HG02610 (cell line): Measurements from ENCODE around the gene PRR12.
"Not testable (repeated sequence)": the region's sequence is repeated elsewhere in the genome, so short reads cannot be mapped to it uniquely, and the experiment has no call there.

ENCODE experiments used
- ATAC-seq: cut with Tn5 transposase; IDR thresholded peaks from one replicate; pipeline ENCODE4 v1.9.1; 2021; ENCODE audit warnings: mild to moderate bottlenecking, moderate library complexity; ENCODE audit not compliant: unreplicated experiment

Gene PRR12

DNA sequence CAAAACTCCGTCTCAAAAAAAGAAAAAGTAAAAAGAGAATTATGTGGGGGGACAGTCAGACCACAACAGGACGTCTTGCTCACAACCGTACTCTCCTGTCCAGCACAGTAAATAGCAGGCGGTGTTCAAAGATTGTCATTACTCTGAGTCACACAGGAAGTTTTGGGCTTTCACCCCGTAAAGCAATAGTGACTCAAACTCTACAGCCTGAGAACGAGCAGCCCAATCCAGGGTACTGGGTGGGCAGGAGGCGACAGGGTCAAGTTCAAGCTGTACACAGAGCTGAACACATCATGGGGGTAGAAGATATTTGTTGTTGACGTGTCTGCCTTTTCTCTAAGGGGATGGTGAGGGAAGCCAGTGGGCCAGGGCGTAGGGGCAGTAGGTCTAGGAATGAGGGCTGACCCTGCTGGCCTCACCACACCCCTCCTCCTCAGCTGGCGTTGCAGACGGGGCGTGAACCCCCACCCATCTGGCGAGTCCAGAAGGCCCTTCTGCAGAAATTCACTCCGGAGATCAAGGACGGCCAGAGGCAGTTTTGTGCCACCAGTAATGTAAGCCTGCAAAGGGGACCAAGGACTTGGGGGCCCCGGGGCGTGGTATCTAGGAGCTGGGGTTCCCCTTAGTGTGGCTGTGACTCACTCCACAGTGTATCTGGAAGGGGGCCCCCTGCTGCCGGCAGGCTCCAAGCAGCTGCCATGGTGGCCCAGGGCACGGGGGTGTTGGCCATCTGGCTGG, 23.3 kb downstream of the PRR12 start:
- no peak for ATAC-seq

DNA sequence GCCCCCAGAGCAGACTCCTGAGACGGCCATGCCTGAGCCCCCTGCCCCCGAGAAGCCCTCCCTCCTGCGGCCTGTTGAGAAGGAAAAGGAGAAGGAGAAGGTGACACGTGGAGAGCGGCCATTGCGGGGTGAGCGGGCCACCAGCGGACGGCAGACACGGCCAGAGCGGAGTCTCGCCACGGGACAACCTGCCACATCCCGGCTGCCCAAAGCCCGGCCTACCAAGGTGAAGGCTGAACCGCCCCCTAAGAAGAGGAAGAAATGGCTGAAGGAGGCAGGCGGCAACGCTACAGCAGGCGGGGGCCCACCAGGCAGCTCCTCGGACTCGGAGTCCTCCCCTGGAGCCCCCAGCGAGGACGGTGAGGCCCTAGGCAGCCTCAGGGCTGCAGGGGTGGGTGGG, 24.9 kb downstream of the PRR12 start:
- ATAC-seq: no peak

DNA sequence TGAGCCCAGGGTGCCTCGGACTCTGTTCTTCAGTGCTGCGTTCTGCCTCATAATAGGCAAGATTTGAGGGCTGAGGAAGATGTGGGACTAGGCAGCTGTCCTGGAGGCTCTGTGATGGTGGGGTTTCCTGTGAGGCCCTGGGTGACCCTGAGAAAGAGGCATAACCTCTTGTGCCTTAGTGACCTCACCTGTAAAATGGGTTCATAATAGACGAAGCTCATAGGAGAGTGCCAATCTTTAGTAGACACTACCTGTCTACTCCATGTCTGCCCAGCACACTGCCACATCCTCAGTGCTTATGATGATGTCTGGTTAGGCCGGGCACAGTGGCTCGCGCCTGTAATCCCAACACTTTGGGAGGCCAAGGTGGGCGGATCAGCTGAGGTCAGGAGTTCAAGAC, 25.6 kb downstream of the PRR12 start:
- no peak for ATAC-seq

DNA sequence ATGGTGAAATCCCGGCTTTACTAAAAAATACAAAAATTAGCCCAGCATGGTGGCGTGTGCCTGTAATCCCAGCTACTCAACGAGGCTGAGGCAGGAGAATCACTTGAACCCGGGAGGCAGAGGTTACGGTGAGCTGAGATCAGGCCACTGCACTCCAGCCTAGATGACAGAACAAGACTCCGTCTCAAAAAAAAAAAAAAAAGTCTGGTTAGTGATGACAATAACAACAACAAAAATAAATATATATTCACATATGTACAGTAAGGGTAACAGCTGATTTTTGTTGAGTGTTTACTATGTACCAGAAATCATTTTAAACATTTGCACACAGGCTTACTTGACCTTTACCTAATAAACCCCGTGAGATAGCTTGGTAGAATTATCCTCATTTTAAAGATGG, 26.0 kb downstream of the PRR12 start:
- ATAC-seq: no peak

DNA sequence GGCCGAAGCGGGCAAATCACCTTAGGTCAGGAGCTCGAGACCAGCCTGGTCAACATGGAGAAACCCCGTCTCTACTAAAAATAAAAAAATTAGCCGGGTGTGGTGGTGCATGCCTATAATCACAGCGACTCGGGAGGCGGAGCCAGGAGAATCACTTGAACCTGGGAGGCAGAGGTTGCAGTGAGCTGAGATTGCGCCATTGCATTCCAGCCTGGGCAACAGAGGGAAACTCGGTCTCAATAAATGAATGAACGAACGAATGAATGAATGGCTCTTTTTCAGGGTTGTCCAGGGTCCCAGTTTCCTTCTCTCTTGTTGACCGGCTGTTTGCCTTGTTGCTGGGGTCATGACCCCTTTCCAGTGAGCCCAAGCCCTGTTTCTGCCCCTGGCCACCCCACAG, 26.9 kb downstream of the PRR12 start:
- ATAC-seq: not testable (repeated sequence)

DNA sequence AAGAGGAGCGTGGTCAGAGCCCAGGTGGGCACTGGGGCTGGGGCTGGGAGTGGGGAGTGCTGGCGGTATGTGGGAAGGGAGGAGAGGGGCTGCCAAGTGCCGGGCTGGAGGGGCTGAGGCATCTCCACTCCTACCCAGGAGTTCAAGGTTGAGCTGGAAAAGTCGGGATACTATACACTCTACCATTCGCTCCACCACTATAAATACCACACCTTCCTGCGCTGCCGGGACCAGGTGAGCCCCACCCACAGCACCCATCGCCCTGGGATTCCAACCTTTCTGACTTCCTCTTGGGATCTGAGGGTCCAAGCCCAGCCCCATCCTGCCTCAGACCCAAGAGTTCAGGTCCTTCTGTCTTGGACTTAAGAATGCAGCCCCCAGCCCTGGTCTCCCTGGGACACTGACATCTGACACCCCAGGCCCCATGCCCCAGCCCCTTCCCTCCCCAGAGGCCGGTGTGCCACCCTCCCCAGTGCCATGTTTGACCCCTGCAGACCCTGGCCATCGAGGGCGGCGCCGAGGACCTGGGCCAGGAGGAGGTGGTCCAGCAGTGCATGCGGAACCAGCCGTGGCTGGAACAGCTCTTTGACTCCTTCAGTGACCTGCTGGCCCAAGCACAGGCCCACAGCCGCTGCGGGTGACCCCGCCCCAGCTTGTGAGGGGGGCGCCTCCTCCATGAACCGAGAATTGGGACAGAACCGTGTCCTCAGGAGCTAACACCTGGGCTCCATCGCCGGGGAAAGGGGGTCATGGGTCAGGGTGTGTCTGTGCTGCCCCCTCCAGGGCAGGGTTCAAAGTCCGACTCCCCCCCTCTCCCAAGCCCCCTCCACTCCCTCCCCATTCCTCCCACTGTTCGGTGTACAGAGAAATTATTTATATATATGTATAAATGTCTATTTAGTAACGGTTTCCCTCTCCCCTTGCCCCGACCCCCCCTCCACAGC, 34.3 kb downstream of the PRR12 start:
- no peak for ATAC-seq

DNA sequence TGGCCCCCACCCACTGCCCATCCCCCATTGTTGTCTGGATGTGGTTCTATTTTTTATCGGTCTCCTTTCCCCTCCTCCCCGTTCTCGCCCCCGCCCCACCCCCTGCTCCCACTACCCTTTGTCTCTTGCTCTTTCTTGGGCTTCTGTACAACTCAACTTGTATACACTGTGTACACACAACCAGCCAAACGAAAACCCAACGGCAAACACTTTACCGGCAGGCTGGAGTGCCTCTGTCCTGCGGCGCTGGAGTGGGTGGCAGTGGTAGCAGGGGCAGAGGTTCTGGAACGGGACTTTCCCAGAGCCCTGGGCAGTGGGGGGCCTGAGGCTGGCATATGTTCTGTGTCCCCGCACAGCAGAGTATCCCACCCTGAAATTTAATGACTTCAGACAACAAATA, 35.2 kb downstream of the PRR12 start:
- ATAC-seq: no peak

DNA sequence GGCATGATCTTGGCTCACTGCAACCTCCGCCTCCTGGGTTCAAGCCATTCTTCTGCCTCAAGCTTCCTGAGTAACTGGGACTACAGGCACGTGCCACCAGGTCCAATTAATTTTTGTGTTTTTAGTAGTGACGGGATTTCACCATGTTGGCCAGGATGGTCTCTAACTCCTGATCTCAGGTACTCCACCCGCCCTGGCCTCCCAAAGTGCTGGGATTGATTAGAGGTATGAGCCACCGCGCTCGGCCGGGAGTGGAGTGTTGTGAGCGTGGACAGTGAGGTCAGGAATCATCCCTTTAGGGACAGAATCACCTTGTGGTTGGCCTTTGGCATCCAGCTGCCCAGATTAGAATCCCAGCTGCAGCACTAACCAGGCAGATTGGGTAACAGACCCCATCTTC, 38.7 kb downstream of the PRR12 start:
- no peak for ATAC-seq

DNA sequence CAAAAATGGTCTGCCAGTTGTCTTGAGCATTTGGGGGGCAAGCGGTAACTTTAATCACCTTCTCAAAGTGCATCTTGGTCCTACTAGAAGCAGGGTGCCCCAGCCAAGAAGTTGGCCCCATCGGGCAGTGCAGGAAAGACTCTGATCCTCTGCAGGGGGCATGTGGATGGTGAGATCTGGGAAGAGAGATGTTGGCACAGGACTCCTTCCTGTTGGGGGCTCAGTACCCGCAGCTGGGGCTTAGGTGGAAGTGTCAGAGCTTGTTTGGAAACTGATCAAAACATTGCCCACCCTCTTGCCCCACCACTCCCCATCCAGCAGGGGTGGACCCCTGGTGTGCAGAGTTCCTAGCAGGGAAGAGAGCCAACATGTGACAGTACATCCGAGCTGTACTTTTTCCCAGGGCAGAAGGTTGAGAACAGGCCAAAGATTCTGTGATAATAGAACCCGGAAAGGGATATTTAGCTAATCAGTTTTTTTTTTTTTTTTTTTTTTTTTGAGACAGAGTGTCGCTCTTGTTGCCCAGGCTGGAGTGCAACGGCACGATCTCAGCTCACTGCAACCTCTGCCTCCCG, 40.1 kb downstream of the PRR12 start:
- no peak for ATAC-seq

DNA sequence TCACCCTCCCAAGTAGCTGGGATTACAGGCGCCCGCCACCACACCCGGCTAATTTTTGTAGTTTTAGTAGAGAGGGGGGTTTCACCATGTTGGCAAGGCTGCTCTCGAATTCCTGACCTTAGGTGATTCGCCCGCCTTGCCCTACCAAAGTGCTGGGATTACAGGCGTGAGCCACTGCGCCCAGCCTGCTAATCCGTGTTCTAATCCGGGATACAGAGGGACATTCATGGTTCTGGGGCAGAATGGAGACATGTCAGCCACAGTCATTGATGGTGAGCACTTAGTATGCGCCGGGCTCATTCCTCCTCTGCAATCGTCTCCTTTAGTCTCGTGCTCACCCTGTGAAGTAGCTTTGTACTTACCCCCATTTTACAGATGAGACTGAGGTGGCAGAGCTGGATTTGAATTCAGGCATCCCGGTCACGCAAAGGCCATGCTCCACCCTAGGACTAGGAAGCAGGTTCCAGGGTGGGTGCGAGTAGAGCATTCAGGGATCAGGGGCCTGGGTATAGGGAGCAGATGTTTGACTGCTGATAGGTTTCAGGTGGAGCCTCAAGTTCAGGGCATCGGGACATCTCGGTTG, 40.7 kb downstream of the PRR12 start:
- ATAC-seq: no peak

DNA sequence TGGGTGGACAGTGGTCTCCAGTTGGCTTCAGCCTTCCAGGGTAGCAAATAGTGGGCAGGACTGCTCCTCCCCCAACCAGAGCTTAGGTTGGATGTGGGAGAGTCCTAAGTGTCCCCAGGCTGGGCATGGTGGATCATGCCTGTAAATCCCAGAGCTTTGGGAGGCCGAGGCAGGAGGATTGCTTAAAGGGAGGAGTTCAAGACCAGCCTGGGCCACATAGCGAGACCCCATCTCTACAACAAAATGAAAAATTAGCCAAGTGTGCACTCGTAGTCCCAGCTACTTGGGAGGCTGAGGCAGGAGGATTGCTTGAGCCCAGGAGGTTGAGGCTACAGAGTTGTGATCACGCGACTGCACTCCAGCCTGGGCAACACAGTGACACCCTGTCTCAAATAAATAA, 41.6 kb downstream of the PRR12 start:
- ATAC-seq: no peak

DNA sequence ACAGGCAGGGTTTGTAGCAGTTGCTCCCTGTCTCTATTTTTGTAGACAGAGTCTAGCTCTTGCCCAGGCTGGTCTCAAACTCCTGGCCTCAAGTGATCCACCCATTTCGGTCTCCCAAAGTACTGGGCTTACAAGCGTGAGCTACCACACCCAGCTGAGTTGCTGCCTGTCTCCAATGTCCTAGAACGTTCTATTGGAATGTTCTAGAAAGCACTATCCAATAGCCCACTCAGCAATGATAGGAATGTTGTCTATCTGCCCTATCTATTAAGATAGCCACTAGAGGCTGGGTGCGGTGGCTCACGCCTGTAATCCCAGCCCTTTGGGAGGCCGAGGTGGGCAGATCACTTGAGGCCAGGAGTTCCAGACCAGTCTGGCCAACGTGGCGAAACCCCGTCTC, 42.3 kb downstream of the PRR12 start:
- not testable (repeated sequence) for ATAC-seq

DNA sequence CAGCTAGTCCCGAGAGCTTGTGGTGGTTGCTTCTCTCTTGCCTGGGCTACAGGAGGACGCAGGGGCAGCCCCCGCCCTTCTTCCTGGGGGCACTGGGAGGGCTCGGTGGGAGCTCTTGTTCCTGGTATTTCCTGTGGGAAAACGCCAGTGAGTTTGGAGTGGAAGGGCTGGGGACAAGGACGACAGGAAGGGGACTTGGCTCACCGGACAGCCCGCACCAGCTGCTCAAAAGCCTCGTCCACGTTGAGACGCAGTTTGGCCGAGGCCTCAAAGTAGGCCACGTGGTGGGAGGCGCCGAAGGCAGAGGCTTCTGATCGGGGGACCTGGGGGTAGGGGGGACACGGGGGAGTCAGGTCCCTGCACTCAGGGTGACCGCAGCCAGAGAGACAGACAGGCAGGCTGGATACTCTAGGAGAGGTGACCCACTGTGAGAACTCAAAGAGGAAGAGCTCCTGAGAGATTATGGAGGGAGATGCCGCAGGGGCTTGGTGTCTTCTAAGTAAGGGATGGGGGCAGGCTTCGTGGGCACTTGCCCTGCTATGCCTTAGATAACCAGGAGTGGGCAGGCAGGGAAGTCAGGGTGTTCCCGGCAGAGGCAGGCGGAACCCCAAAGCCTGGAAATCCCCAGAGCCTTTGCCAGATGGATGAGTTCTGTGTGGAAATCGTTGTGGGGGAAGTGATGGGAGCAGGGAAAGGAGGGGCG, 44.7 kb downstream of the PRR12 start:
- no peak for ATAC-seq

DNA sequence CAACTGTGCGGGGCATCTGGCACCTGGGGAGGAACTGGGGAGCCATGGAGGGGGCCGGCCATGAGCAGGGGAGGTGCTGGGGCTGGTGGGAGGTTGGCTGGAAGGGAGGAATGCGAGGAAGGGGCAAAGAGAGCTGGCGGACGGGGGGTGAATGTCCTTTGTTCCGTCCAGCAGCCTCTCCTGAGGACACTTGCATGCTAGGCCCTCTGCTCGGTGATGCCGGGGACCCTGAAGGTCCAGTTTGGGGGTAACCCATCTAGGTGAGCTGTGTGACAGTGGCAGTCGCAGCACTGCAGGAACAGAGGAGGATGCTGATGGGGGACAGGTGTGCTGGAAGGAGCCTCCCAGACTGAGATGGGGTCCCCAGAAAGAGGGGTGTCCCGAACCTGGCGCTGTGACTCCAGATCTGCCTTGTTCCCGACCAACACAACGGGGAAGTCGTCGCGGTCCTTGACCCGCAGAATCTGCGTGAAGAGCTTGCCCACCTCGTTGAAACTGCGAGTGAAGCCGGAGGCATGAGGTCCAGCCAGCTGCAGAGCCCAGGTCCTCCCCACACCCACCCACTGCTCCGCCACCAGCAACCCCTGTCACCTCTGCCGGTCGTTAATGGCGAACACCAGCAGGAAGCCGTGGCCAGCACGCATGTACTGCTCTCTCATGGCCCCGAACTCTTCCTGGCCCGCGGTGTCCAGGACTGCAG, 45.4 kb downstream of the PRR12 start:
- ATAC-seq: no peak

DNA sequence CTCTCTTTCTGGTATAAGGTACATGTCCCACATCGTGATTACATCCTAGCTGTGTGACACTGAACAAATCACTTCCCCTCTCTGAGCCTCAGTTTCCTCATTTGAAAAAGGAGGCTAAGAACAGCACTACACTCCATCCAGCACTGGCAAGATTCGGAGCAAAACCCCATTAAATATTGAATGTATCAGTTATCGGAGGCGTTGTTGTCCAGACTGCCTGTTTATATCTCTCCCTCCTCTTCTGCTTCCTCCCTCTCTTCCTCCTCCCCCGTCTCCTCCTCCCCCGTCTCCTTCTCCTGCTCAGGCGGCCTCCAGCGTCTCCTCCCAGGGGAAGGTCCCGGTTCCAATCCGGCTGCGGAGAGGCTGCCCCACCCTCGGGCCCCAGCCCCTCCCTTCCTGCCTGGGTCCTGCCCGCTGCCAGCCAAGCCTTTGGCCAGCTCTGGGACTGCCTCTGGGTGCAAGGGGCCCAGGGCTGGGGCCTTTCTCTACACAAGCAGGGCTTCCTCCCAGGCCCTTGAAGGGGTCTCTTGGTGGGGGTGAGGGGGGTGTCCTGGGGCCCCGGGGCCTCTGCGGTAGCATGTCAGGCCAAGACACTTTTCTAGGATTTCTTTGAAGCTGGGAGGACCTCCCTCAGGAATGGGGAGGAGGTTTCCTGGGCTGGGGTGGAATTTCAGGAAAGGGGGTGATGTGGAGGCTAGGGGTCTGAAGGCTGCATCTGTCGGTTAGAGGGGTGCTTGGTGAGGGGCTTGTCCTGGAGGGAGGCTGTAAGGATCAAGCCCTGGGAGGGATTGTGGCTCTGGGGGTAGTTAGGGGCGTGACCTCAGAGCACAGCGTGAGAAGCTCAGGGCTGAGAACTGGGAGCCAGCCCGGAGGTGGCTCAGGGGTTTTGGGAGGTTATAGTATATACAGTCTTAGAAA, 47.1 kb downstream of the PRR12 start:
- ATAC-seq: no peak

DNA sequence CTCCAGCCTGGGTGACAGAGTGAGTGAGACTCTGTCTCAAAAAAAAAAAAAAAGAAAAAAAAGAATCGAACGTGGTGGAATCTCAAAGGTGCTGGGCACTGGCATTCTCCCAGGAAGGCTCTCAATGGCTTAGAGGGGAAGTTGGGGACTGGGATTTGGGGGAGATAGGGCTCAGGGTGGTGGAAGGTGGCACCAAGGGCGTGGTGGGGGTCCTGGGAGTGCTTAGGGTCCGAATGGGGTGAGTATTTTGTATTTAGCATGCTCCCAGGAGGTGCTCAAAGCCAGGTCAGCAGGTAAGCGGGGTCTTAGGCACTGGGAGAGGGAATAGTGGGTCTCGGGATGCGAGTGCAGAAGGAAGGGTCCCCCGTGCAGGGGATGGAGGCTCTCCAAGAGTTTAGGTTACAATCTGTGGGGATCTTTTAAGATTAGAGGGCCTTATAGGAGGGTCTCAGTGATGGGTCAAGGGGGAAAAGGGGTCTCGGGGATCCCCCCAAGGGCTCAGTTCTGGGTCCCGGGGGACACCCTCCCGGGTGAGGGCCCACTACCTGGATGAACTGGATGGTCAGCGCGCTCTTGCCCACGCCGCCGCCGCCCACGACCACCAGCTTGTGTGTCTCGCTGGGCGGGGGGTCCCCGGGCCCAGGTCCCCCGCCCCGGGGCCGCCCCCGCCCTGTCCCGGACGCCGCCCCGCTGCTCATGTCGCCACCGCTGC, 48.6 kb downstream of the PRR12 start:
- ATAC-seq: no peak

DNA sequence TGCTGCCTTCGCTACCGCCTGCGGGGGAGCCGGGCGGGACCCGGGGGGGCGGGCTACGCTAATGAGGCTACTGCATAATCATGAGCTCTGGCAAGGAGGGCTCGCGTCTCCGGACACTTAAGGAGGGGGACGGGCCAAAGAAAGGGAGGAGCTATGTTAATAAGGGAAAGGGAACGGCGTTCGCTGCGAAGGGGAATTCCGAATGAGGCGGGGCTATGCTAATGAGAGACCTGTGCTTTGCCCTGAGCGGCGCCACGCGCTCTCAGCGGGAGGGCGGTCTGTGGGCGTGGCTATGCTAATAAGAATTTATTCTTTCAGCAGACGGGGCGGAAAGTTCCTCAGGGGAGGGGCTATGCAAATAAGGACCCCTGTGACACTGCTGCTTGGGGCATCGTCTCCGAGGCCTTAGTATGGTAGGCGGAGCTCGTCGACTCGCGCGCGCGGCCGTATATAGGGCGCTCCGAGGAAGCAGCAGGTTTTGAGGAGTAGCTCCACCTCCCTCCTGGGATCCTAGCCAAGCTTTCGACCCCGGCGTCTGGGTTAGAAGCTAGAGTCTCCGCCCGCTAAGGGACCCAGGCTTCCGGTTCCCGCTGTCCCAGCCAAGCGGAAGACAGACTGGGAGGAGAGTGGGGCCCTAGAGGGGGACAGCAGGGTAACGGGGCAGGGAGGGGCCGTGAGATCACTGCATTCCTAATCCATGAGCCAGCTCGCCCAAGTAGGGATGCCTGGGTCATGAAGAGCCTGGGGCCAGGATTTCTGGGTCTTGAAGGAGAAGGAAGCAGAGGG, 49.3 kb downstream of the PRR12 start, which contains the start of gene RRAS:
RRAS (minus strand) TSS at position 31 of the 786 bp plus-strand sequence. CDS start 45 bp downstream, outside the sequence.
- ATAC-seq: peak; percentile 64
